Parathyroid adenoma (tissue), 2 donors: ENCODE results near the gene DPPA5.

Experiments
- H2AFZ ChIP-seq: fragments of 300-600 bp; sonication (generic); one replicate; pipeline ENCODE4 v1.7.0; 2017; ENCODE audit warnings: antibody characterized with exemption, mild to moderate bottlenecking
- H3K27ac ChIP-seq: fragments of 300-600 bp; sonication (generic); one replicate; pipeline ENCODE4 v1.7.0; 2017
- H3K27me3 ChIP-seq: fragments of 300-600 bp; sonication (generic); one replicate; pipeline ENCODE4 v1.7.0; 2017; ENCODE audit warnings: low read length; ENCODE audit not compliant: control insufficient read depth, insufficient read depth
- H3K36me3 ChIP-seq: fragments of 300-600 bp; sonication (generic); one replicate; pipeline ENCODE4 v1.7.0; 2017; ENCODE audit warnings: low read length; ENCODE audit not compliant: control insufficient read depth, insufficient read depth
- H3K4me1 ChIP-seq: fragments of 300-600 bp; sonication (generic); one replicate; pipeline ENCODE4 v1.7.0; 2017; ENCODE audit warnings: control low read depth
- H3K4me2 ChIP-seq: fragments of 300-600 bp; sonication (generic); one replicate; pipeline ENCODE4 v1.7.0; 2017; ENCODE audit warnings: low read length
- H3K4me3 ChIP-seq: fragments of 300-600 bp; sonication (generic); one replicate; pipeline ENCODE4 v1.7.0; 2017; ENCODE audit warnings: low read depth, low read length
- H3K79me2 ChIP-seq: fragments of 300-600 bp; sonication (generic); one replicate; pipeline ENCODE4 v1.7.0; 2017; ENCODE audit warnings: control low read depth
- H3K9ac ChIP-seq: fragments of 300-600 bp; sonication (generic); one replicate; pipeline ENCODE4 v1.7.0; 2017; ENCODE audit warnings: mild to moderate bottlenecking
- H3K9me3 ChIP-seq: fragments of 300-600 bp; sonication (generic); one replicate; pipeline ENCODE4 v1.7.0; 2017; ENCODE audit warnings: low read length; ENCODE audit not compliant: control insufficient read depth
- TF ChIP-seq, protein P1 (sequence below): fragments of 300-600 bp; sonication (generic); IDR thresholded peaks from one replicate; pipeline ENCODE4 v1.7.0; 2017; ENCODE audit warnings: antibody characterized with exemption, mild to moderate bottlenecking
- donor health status: primary hyperparathyroidism.

Gene DPPA5

GRCh38 chr6:73367761-73368355 lies 13.8 kb upstream of the DPPA5 start:
- H3K79me2 ChIP-seq: no peaks in the 10 kb centered on the region

GRCh38 chr6:73364549-73364948 lies 10.5 kb upstream of the DPPA5 start:
- TF ChIP-seq, protein P1, sequence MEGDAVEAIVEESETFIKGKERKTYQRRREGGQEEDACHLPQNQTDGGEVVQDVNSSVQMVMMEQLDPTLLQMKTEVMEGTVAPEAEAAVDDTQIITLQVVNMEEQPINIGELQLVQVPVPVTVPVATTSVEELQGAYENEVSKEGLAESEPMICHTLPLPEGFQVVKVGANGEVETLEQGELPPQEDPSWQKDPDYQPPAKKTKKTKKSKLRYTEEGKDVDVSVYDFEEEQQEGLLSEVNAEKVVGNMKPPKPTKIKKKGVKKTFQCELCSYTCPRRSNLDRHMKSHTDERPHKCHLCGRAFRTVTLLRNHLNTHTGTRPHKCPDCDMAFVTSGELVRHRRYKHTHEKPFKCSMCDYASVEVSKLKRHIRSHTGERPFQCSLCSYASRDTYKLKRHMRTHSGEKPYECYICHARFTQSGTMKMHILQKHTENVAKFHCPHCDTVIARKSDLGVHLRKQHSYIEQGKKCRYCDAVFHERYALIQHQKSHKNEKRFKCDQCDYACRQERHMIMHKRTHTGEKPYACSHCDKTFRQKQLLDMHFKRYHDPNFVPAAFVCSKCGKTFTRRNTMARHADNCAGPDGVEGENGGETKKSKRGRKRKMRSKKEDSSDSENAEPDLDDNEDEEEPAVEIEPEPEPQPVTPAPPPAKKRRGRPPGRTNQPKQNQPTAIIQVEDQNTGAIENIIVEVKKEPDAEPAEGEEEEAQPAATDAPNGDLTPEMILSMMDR: no peak
- H3K9me3 ChIP-seq: no peaks in the 10 kb centered on the region
- no peak overlapping the region for H3K27ac ChIP-seq
- H2AFZ ChIP-seq: no peak overlapping the region
- H3K27me3 ChIP-seq: no peaks in the 10 kb centered on the region
- H3K79me2 ChIP-seq: no peaks in the 10 kb centered on the region
- H3K36me3 ChIP-seq: no peaks in the 10 kb centered on the region
- no peak overlapping the region for H3K4me2 ChIP-seq
- H3K9ac ChIP-seq: no peak overlapping the region
- no peaks in the 10 kb centered on the region for H3K4me1 ChIP-seq
- H3K4me3 ChIP-seq: no peak overlapping the region

More at GRCh38 chr6:73367761-73368355, 13.8 kb upstream of the DPPA5 start:
- TF ChIP-seq, protein P1: no peak
- Histone ChIP-seq H3K4me1 (no peaks in the 10 kb centered on the region), H3K4me2 (no peak overlapping the region), H3K36me3 (no peaks in the 10 kb centered on the region), H3K9me3 (peaks cover 4% of the 10 kb centered on the region), H3K27ac (no peak overlapping the region), H3K27me3 (no peaks in the 10 kb centered on the region), H3K4me3 (no peak overlapping the region), H3K9ac (no peak overlapping the region), H2AFZ (no peak overlapping the region)

DNA sequence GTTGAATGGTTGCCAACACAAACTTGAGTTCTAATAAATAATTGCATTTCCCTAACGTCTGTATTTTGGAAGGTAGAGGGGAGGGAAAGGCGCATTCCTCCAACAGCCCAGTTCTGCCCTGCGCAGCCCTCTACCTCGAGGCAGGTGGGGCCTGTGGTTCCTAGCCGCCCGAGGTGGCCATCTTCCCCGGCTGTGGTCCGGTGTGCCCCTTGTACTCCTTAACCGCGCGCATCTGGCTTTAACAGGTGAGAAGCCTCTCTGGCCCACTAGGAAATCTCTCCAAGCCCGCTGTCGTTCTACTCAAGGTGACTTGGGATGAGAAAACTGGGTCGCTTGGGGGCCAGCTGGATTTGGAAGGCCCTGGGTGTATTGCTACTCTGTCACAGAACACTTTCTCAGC lies 10.0 kb upstream of the DPPA5 start:
- H3K27me3 ChIP-seq: no peaks in the 10 kb centered on the region
- H3K36me3 ChIP-seq: no peaks in the 10 kb centered on the region
- no peaks in the 10 kb centered on the region for H3K4me1 ChIP-seq
- no peak overlapping the region for H3K27ac ChIP-seq
- TF ChIP-seq, protein P1: no peak
- no peak overlapping the region for H3K4me3 ChIP-seq
- H2AFZ ChIP-seq: no peak overlapping the region
- H3K9me3 ChIP-seq: no peaks in the 10 kb centered on the region
- H3K79me2 ChIP-seq: no peaks in the 10 kb centered on the region
- H3K9ac ChIP-seq: no peak overlapping the region
- no peak overlapping the region for H3K4me2 ChIP-seq

DNA sequence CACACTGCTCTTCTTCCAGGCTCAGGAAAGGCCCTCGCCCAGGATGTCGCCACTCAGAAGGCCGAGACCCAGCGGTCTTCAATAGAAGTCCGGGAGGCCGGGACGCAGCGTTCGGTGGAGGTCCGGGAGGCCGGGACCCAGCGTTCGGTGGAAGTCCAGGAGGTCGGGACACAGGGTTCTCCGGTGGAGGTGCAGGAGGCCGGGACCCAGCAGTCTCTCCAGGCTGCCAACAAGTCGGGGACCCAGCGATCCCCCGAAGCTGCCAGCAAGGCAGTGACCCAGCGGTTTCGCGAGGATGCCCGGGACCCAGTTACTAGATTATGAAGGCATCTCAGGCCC lies 9.4 kb upstream of the DPPA5 start:
- no peak overlapping the region for H3K4me3 ChIP-seq
- no peak overlapping the region for H3K9ac ChIP-seq
- no peak overlapping the region for H3K27ac ChIP-seq
- H3K79me2 ChIP-seq: no peaks in the 10 kb centered on the region
- no peak overlapping the region for H2AFZ ChIP-seq
- H3K27me3 ChIP-seq: no peaks in the 10 kb centered on the region
- H3K4me1 ChIP-seq: no peaks in the 10 kb centered on the region
- no peak overlapping the region for H3K4me2 ChIP-seq
- H3K9me3 ChIP-seq: no peaks in the 10 kb centered on the region
- no peaks in the 10 kb centered on the region for H3K36me3 ChIP-seq
- TF ChIP-seq, protein P1: no peak

DNA sequence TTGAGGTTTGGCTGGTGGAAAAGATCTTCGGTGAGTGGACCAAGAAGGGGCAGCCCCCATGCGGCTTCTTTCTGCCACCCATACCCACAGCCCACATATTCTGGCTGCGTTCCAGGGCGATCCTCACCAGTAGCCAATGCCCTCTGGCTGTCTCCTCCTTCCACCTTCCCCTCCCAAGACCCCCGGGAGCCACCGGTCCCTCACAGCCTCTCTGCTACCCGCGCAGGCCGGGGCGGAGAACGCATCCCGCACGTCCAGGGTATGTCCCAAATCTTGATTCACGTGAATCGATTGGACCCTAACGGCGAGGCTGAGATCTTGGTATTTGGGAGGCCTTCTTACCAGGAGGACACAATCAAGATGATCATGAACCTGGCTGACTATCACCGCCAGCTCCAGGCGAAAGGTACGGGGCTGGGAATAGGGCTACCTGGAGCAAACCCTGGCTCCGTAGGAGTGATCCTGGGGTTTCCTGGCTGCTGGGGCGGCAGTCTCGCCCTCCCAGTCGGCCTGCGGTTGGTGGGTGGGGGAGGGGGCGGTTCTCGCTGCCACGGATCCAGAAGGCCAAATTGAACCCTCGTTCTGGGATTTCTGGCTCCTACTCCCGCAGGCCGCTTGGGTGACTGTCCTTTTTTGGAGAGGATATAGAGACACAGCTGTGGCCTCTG lies 8.9 kb upstream of the DPPA5 start:
- no peaks in the 10 kb centered on the region for H3K9me3 ChIP-seq
- no peaks in the 10 kb centered on the region for H3K79me2 ChIP-seq
- H3K4me3 ChIP-seq: no peak overlapping the region
- no peak overlapping the region for H3K27ac ChIP-seq
- no peaks in the 10 kb centered on the region for H3K4me1 ChIP-seq
- no peak overlapping the region for H3K4me2 ChIP-seq
- no peak overlapping the region for H2AFZ ChIP-seq
- H3K36me3 ChIP-seq: no peaks in the 10 kb centered on the region
- no peaks in the 10 kb centered on the region for H3K27me3 ChIP-seq
- TF ChIP-seq, protein P1: no peak
- no peak overlapping the region for H3K9ac ChIP-seq
